Caco-2 (cell line): ENCODE results near the gene IQGAP3. TPM values are rescaled to one million over a fixed set of nuclear protein-coding genes. Genes with fewer than 3 reads are reported as not detected.

Source experiments
- BruUV-seq: library from RNA; stranded (reverse); fragments of 400-500 nt; replicated peaks from 2 replicates; lab custom pipeline; 2021; lab: Mats Ljungman, UMichigan
- CTCF ChIA-PET: fragments of 300-600 bp; sonication (Branson Sonifier 250); formaldehyde crosslinking; loops from one replicate; lab custom pipeline; 2022; ENCODE audit warnings: antibody characterized with exemption; lab: Charles Lee
- POLR2A ChIA-PET: fragments of 300-600 bp; sonication (Branson Sonifier 250); formaldehyde crosslinking; loops from one replicate; lab custom pipeline; 2022; ENCODE audit warnings: antibody characterized with exemption; lab: Charles Lee
- DNase-seq, 2 experiments: peaks; one replicate each; pipeline versions ENCODE4 v3.0.0 to v3.0.0-alpha.2; 2020 to 2022
- H3K27me3 ChIP-seq: replicated peaks from 2 replicates; pipeline ENCODE4 v1.6.0; 2011; ENCODE audit warnings: low read length; ENCODE audit not compliant: control insufficient read depth, insufficient read depth
- H3K36me3 ChIP-seq: 2 replicates; pipeline ENCODE4 v1.5.1; 2011; ENCODE audit warnings: low read length; ENCODE audit not compliant: control insufficient read depth, insufficient read depth
- H3K4me1 ChIP-seq: fragments of 250-450 bp; sonication (Bioruptor Pico); 2 replicates; pipeline ENCODE4 v1.5.1; 2020; ENCODE audit warnings: mild to moderate bottlenecking
- H3K4me3 ChIP-seq: 2 replicates; pipeline ENCODE4 v1.5.1; 2011; ENCODE audit warnings: low read depth, mild to moderate bottlenecking, control low read depth, low read length
- H3K9me3 ChIP-seq: fragments of 250-450 bp; sonication (Bioruptor Pico); 2 replicates; pipeline ENCODE4 v1.5.1; 2020; ENCODE audit warnings: mild to moderate bottlenecking, moderate library complexity
- H3K27ac Mint-ChIP-seq: one replicate; pipeline ENCODE4 v1.8.0; 2022; ENCODE audit warnings: mixed read lengths; ENCODE audit not compliant: unreplicated experiment
- H3K27me3 Mint-ChIP-seq: one replicate; pipeline ENCODE4 v1.8.0; 2022; ENCODE audit warnings: mixed read lengths; ENCODE audit not compliant: insufficient read depth, unreplicated experiment
- H3K36me3 Mint-ChIP-seq: one replicate; pipeline ENCODE4 v1.8.0; 2022; ENCODE audit warnings: mild to moderate bottlenecking, mixed read lengths; ENCODE audit not compliant: insufficient read depth, unreplicated experiment
- H3K4me1 Mint-ChIP-seq: one replicate; pipeline ENCODE4 v1.8.0; 2022; ENCODE audit warnings: low read depth, mixed read lengths; ENCODE audit not compliant: unreplicated experiment
- H3K4me3 Mint-ChIP-seq: one replicate; pipeline ENCODE4 v1.8.0; 2022; ENCODE audit warnings: mild to moderate bottlenecking, moderate library complexity, mixed read lengths; ENCODE audit not compliant: unreplicated experiment
- H3K9me3 Mint-ChIP-seq: one replicate; pipeline ENCODE4 v1.8.0; 2022; ENCODE audit warnings: mixed read lengths; ENCODE audit not compliant: unreplicated experiment
- CTCF ChIP-seq, 2 experiments: fragments of 200-600 bp in 1 of 2; IDR thresholded peaks; 1 replicate in 1 of 2; 2 replicates in 1 of 2; pipeline versions ENCODE4 v1.5.1 to v1.8.0; 2011 to 2022; ENCODE audit warnings: antibody characterized with exemption in 1 of 2, control low read depth in 1 of 2, inconsistent platforms in 1 of 2, low read depth in 1 of 2, low read length in 1 of 2, mild to moderate bottlenecking in 1 of 2, moderate library complexity in 1 of 2; ENCODE audit not compliant: insufficient read depth in 1 of 2, severe bottlenecking in 1 of 2, unreplicated experiment in 1 of 2
- intact Hi-C: fragments of 100-400 bp; cut with micrococcal nuclease; formaldehyde crosslinking; loops from one replicate; pipeline ENCODE4 v1.10.0; 2022; ENCODE audit not compliant: unreplicated experiment
- total RNA-seq: library from RNA; stranded (reverse); gene quantifications from 2 replicates; pipeline ENCODE4 v1.2.3, GENCODE V29; 2022

Gene IQGAP3
- total RNA-seq, 1 experiment from 2014 or later, result 37.6 TPM

- peaks cover 7% of the 10 kb centered on the region for H3K36me3 Mint-ChIP-seq
- Histone ChIP-seq H3K4me1 (peaks cover 42% of the 10 kb centered on the region), H3K9me3 (no peaks in the 10 kb centered on the region), H3K4me3 (peak overlapping the region; percentile 93), H3K27me3 (no peaks in the 10 kb centered on the region), H3K36me3 (no peaks in the 10 kb centered on the region)
- no peak for TF ChIP-seq CTCF (IDR thresholded peaks at IDR 0.05; ENCODE audit: insufficient read depth in 1 of 2, low read depth in 1 of 2, low read length in 1 of 2, severe bottlenecking in 1 of 2, unreplicated experiment in 1 of 2)
- intact Hi-C loops, result loop anchor here (10.0 kb wide), 1 partner anchor 105 kb away; the partner anchor contains the start of gene GPATCH4
- ChIA-PET POLR2A (interaction anchor here (0.6 to 1.9 kb wide), 14 partner anchors 15 to 1250 kb away, joined by 3 to 92 read pairs (median 6); partner anchors contain the start of genes NAXE and SMG5), CTCF (interaction anchor here (0.6 to 6.9 kb wide), 9 partner anchors 9 to 306 kb away, joined by 3 to 87 read pairs (median 3); partner anchors contain the start of gene SLC25A44)
- DNase-seq, result no peak
- TSS peak; percentile 19 for BruUV-seq
- H3K9me3 Mint-ChIP-seq, result no peaks in the 10 kb centered on the region
- peak overlapping the region; percentile 94 for H3K27ac Mint-ChIP-seq
- H3K4me3 Mint-ChIP-seq, result peak overlapping the region; percentile 89
- H3K4me1 Mint-ChIP-seq, result peaks cover 26% of the 10 kb centered on the region
- no peaks in the 10 kb centered on the region for H3K27me3 Mint-ChIP-seq
These were observed 72.4 kb downstream of the IQGAP3 start for GRCh38 chr1:156499842-156500542.

GRCh38 chr1:156499194-156499841 is 73.0 kb downstream of the IQGAP3 start:
- no peaks in the 10 kb centered on the region for H3K27me3 ChIP-seq
- Mint-ChIP-seq H3K27ac (peak overlapping the region; percentile 29), H3K36me3 (peaks cover 7% of the 10 kb centered on the region), H3K4me1 (peaks cover 22% of the 10 kb centered on the region), H3K9me3 (no peaks in the 10 kb centered on the region), H3K4me3 (peak overlapping the region; percentile 89), H3K27me3 (no peaks in the 10 kb centered on the region)
- H3K36me3 ChIP-seq, result no peaks in the 10 kb centered on the region
- peaks cover 36% of the 10 kb centered on the region for H3K4me1 ChIP-seq
- H3K9me3 ChIP-seq, result no peaks in the 10 kb centered on the region
- ChIA-PET POLR2A (interaction anchor here (0.8 kb wide), 1 partner anchor 42 kb away, joined by 3 read pairs; no protein-coding TSS in a partner anchor), CTCF (interaction anchor here (0.6 to 6.9 kb wide), 3 partner anchors 42 to 166 kb away, joined by 3 to 87 read pairs (median 5); no protein-coding TSS in a partner anchor)
- intact Hi-C loops, result no loop called here
- TF ChIP-seq CTCF (IDR thresholded peaks at IDR 0.05; ENCODE audit: insufficient read depth in 1 of 2, low read depth in 1 of 2, low read length in 1 of 2, severe bottlenecking in 1 of 2, unreplicated experiment in 1 of 2), result no peak
- DNase-seq, result no peak
- BruUV-seq, result no TSS peak
- peak overlapping the region; percentile 93 for H3K4me3 ChIP-seq
